Measurements from ENCODE around the gene ZNF512.
"Not testable (repeated sequence)": the region's sequence is repeated elsewhere in the genome, so short reads cannot be mapped to it uniquely, and the experiment has no call there.

GRCh38 chr2:27626921-27627320 lies 44.1 kb downstream of the ZNF512 start:
- TF ChIP-seq, protein P1, sequence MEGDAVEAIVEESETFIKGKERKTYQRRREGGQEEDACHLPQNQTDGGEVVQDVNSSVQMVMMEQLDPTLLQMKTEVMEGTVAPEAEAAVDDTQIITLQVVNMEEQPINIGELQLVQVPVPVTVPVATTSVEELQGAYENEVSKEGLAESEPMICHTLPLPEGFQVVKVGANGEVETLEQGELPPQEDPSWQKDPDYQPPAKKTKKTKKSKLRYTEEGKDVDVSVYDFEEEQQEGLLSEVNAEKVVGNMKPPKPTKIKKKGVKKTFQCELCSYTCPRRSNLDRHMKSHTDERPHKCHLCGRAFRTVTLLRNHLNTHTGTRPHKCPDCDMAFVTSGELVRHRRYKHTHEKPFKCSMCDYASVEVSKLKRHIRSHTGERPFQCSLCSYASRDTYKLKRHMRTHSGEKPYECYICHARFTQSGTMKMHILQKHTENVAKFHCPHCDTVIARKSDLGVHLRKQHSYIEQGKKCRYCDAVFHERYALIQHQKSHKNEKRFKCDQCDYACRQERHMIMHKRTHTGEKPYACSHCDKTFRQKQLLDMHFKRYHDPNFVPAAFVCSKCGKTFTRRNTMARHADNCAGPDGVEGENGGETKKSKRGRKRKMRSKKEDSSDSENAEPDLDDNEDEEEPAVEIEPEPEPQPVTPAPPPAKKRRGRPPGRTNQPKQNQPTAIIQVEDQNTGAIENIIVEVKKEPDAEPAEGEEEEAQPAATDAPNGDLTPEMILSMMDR (IDR thresholded peaks at IDR 0.05) = not testable (repeated sequence)
- not testable (repeated sequence) for TF ChIP-seq POLR2AphosphoS5 (IDR thresholded peaks at IDR 0.05)
